ENCODE results near the gene HNMT.

Gene HNMT

GRCh38 chr2:137937778-137938177 is 26.5 kb upstream of the HNMT start:
- TF ChIP-seq, protein P1, sequence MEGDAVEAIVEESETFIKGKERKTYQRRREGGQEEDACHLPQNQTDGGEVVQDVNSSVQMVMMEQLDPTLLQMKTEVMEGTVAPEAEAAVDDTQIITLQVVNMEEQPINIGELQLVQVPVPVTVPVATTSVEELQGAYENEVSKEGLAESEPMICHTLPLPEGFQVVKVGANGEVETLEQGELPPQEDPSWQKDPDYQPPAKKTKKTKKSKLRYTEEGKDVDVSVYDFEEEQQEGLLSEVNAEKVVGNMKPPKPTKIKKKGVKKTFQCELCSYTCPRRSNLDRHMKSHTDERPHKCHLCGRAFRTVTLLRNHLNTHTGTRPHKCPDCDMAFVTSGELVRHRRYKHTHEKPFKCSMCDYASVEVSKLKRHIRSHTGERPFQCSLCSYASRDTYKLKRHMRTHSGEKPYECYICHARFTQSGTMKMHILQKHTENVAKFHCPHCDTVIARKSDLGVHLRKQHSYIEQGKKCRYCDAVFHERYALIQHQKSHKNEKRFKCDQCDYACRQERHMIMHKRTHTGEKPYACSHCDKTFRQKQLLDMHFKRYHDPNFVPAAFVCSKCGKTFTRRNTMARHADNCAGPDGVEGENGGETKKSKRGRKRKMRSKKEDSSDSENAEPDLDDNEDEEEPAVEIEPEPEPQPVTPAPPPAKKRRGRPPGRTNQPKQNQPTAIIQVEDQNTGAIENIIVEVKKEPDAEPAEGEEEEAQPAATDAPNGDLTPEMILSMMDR (IDR thresholded peaks at IDR 0.05) = no peak
- Histone ChIP-seq H3K9me3 (no peaks in the 10 kb centered on the region), H3K36me3 (no peaks in the 10 kb centered on the region), H3K4me1 (ENCODE audit: control insufficient read depth in 1 of 2, insufficient read depth in 1 of 2, low read depth in 1 of 2, low read length in 1 of 2) (no peaks in the 10 kb centered on the region), H3K27ac (no peak overlapping the region), H3K27me3 (no peaks in the 10 kb centered on the region), H3K4me3 (ENCODE audit: low read depth in 1 of 2, low read length in 1 of 2) (no peak overlapping the region)

DNA sequence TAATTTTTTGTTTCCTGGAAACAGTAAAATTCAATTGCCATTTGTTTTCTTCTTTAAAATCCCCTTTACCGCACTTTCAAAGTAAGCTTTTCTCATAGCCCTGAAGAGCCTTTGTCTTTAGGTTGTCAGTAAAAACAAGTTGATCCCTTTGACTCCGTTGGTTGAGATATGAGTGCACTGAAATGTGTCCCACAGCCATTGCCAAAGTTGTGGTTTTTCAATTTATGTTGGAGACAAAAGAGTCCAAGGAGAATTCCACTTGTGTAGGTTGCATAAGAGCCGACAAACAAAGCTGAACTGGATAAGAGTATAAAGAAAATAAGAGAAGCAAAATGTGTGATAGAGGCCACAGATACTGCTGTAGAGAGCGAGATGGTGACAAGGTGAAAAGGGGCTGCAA is 26.1 kb upstream of the HNMT start:
- no peak overlapping the region for H3K27ac ChIP-seq
- no peaks in the 10 kb centered on the region for H3K36me3 ChIP-seq
- H3K27me3 ChIP-seq = no peaks in the 10 kb centered on the region
- H3K4me3 ChIP-seq (ENCODE audit: low read depth in 1 of 2, low read length in 1 of 2) = no peak overlapping the region
- TF ChIP-seq, protein P1 (IDR thresholded peaks at IDR 0.05) = no peak
- H3K9me3 ChIP-seq = no peaks in the 10 kb centered on the region
- no peaks in the 10 kb centered on the region for H3K4me1 ChIP-seq (ENCODE audit: control insufficient read depth in 1 of 2, insufficient read depth in 1 of 2, low read depth in 1 of 2, low read length in 1 of 2)

- H3K27ac ChIP-seq = no peak overlapping the region
- H3K36me3 ChIP-seq = no peaks in the 10 kb centered on the region
- no peaks in the 10 kb centered on the region for H3K4me1 ChIP-seq (ENCODE audit: control insufficient read depth in 1 of 2, insufficient read depth in 1 of 2, low read depth in 1 of 2, low read length in 1 of 2)
- H3K27me3 ChIP-seq = no peaks in the 10 kb centered on the region
- no peaks in the 10 kb centered on the region for H3K9me3 ChIP-seq
- TF ChIP-seq, protein P1 (IDR thresholded peaks at IDR 0.05) = no peak
- H3K4me3 ChIP-seq (ENCODE audit: low read depth in 1 of 2, low read length in 1 of 2) = no peak overlapping the region
Measured at GRCh38 chr2:137939026-137939425, 25.2 kb upstream of the HNMT start.

GRCh38 chr2:137940154-137940553 is 24.1 kb upstream of the HNMT start:
- Histone ChIP-seq H3K9me3 (no peaks in the 10 kb centered on the region), H3K4me3 (ENCODE audit: low read depth in 1 of 2, low read length in 1 of 2) (no peak overlapping the region), H3K36me3 (no peaks in the 10 kb centered on the region), H3K4me1 (ENCODE audit: control insufficient read depth in 1 of 2, insufficient read depth in 1 of 2, low read depth in 1 of 2, low read length in 1 of 2) (no peaks in the 10 kb centered on the region), H3K27ac (no peak overlapping the region), H3K27me3 (no peaks in the 10 kb centered on the region)
- TF ChIP-seq, protein P1 (IDR thresholded peaks at IDR 0.05) = no peak

DNA sequence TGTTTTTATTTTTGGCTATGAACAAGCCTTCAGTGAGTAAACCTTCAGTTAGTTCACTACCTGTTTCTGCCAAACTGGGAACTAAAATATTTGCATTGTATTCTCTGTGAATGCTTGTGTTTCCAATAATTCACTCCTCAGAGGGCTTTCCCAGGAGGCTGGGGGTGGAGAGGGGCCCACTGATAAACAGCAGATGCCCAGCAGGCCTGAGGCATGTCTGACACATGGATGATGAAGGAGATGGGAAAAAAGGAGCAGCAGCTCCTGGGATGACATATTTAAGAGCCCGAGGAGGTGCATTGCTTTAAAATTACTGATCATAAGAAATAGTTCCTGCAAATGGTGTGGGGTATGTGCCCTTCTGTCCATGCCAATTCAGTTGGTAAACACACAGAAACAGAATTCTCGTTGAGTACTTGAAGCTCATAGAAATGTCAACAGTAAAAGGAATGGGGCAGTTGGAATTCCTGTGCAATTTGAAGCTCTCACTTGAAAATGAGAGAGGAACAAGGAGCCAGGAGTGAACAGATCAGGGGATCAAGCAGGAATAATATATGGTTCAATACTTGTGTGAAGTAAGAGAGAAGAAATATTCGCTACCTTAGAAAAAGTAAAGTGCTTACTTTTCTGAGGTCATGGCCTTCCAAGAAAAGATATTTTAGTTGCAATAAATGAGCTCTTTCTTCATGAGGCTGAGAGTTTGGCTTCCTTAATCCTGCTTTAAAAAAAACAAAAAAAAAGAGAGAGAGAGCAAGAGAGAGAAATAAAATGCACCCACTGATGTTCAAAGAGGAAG is 22.0 kb upstream of the HNMT start:
- Histone ChIP-seq H3K27me3 (no peaks in the 10 kb centered on the region), H3K27ac (no peak overlapping the region), H3K4me3 (ENCODE audit: low read depth in 1 of 2, low read length in 1 of 2) (no peak overlapping the region), H3K36me3 (no peaks in the 10 kb centered on the region), H3K9me3 (no peaks in the 10 kb centered on the region), H3K4me1 (ENCODE audit: control insufficient read depth in 1 of 2, insufficient read depth in 1 of 2, low read depth in 1 of 2, low read length in 1 of 2) (no peaks in the 10 kb centered on the region)
- TF ChIP-seq, protein P1 (IDR thresholded peaks at IDR 0.05) = no peak
